KMS-11 (cell line): ENCODE measurements around the gene BASP1.

Source experiments
- H2AFZ ChIP-seq: fragments of 200-600 bp; sonication (generic); 2 replicates; pipeline ENCODE4 v1.6.1; 2016; ENCODE audit warnings: antibody characterized with exemption, mixed run types, low read depth
- H3K27ac ChIP-seq: fragments of 200-600 bp; sonication (generic); 2 replicates; pipeline ENCODE4 v1.6.1; 2016; ENCODE audit warnings: mild to moderate bottlenecking, mixed run types
- H3K27me3 ChIP-seq: fragments of 200-600 bp; sonication (generic); 2 replicates; pipeline ENCODE4 v1.6.1; 2017; ENCODE audit warnings: mild to moderate bottlenecking, low read depth, mixed run types, moderate library complexity; ENCODE audit not compliant: insufficient read depth
- H3K36me3 ChIP-seq: fragments of 200-600 bp; sonication (generic); 2 replicates; pipeline ENCODE4 v1.6.1; 2017; ENCODE audit warnings: mild to moderate bottlenecking, mixed run types; ENCODE audit not compliant: insufficient read depth
- H3K4me1 ChIP-seq: fragments of 200-600 bp; sonication (generic); 2 replicates; pipeline ENCODE4 v1.6.1; 2016; ENCODE audit warnings: mild to moderate bottlenecking, low read depth, mixed run types; ENCODE audit not compliant: poor library complexity, severe bottlenecking
- H3K4me2 ChIP-seq: fragments of 200-600 bp; sonication (generic); 2 replicates; pipeline ENCODE4 v1.7.0; 2016; ENCODE audit warnings: mild to moderate bottlenecking, mixed run types
- H3K4me3 ChIP-seq: fragments of 200-600 bp; sonication (generic); IDR thresholded peaks from 2 replicates; pipeline ENCODE4 v1.6.1; 2017; ENCODE audit warnings: low read depth, low read length, mixed read lengths; ENCODE audit not compliant: insufficient read depth
- H3K79me2 ChIP-seq: fragments of 200-600 bp; sonication (generic); 2 replicates; pipeline ENCODE4 v1.6.1; 2016; ENCODE audit warnings: low read depth, mixed run types; ENCODE audit not compliant: insufficient read depth
- H3K9ac ChIP-seq: fragments of 200-600 bp; sonication (generic); 2 replicates; pipeline ENCODE4 v1.6.1; 2016; ENCODE audit warnings: mild to moderate bottlenecking, mixed run types
- H4K20me1 ChIP-seq: fragments of 200-600 bp; sonication (generic); 2 replicates; pipeline ENCODE4 v1.6.1; 2016; ENCODE audit warnings: mild to moderate bottlenecking, mixed run types; ENCODE audit not compliant: insufficient read depth
- CTCF ChIP-seq: fragments of 200-600 bp; sonication (generic); conservative IDR thresholded peaks from 2 replicates; pipeline ENCODE4 v1.6.1; 2017; ENCODE audit warnings: low read depth, mild to moderate bottlenecking, antibody characterized with exemption, low read length, moderate library complexity, mixed read lengths

Gene BASP1

GRCh38 chr5:17277907-17278306 lies 60.5 kb downstream of the BASP1 start:
- no peaks in the 10 kb centered on the region for H4K20me1 ChIP-seq
- H2AFZ ChIP-seq = no peak overlapping the region
- TF ChIP-seq CTCF = no peak
- no peaks in the 10 kb centered on the region for H3K36me3 ChIP-seq
- H3K9ac ChIP-seq = no peak overlapping the region
- no peaks in the 10 kb centered on the region; the same call in 1 of the 2 replicates for H3K79me2 ChIP-seq
- H3K4me2 ChIP-seq = no peak overlapping the region
- no peak overlapping the region for H3K4me3 ChIP-seq
- no peak overlapping the region for H3K27ac ChIP-seq
- H3K27me3 ChIP-seq = no peaks in the 10 kb centered on the region
- peaks cover 21% of the 10 kb centered on the region for H3K4me1 ChIP-seq

- no peak for TF ChIP-seq CTCF
- no peak overlapping the region for H3K4me2 ChIP-seq
- H3K9ac ChIP-seq = no peak overlapping the region
- H2AFZ ChIP-seq = no peak overlapping the region
- H3K4me1 ChIP-seq = peaks cover 25% of the 10 kb centered on the region
- no peak overlapping the region for H3K27ac ChIP-seq
- H4K20me1 ChIP-seq = no peaks in the 10 kb centered on the region
- no peaks in the 10 kb centered on the region for H3K27me3 ChIP-seq
- no peak overlapping the region for H3K4me3 ChIP-seq
- no peaks in the 10 kb centered on the region for H3K79me2 ChIP-seq
- no peaks in the 10 kb centered on the region for H3K36me3 ChIP-seq
Measured at GRCh38 chr5:17278931-17279330, 61.5 kb downstream of the BASP1 start.

DNA sequence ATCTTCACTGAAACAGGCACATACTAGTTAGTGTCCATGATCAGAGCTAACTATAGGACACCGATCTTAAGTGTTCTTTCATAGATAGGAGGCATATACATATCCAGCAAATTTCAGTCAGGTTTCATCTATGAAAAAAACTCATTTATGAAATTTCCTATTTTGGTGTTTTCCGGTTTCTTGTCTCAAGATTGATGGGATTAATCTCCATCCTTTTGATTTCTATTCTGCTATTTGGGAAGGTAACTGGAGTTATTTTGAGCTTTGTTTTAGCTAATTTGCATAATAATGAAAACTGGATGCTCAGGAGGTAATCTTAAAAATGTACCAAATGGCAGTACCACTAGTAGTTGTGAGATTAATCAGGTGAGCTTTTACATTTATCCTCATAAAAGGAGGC lies 62.1 kb downstream of the BASP1 start:
- TF ChIP-seq CTCF = no peak
- Histone ChIP-seq H3K27ac (no peak overlapping the region), H3K4me2 (no peak overlapping the region)

GRCh38 chr5:17282283-17283120 lies 65.1 kb downstream of the BASP1 start:
- H3K27me3 ChIP-seq = no peaks in the 10 kb centered on the region
- H3K4me1 ChIP-seq = peaks cover 25% of the 10 kb centered on the region

More for the DNA sequence above, 62.1 kb downstream of the BASP1 start:
- H3K9ac ChIP-seq = no peak overlapping the region
- no peaks in the 10 kb centered on the region for H3K79me2 ChIP-seq
- H4K20me1 ChIP-seq = no peaks in the 10 kb centered on the region
- no peaks in the 10 kb centered on the region for H3K27me3 ChIP-seq
- peaks cover 25% of the 10 kb centered on the region for H3K4me1 ChIP-seq
- H3K36me3 ChIP-seq = no peaks in the 10 kb centered on the region
- H3K4me3 ChIP-seq = no peak overlapping the region
- H2AFZ ChIP-seq = no peak overlapping the region

More at GRCh38 chr5:17282283-17283120, 65.1 kb downstream of the BASP1 start:
- no peak for TF ChIP-seq CTCF
- Histone ChIP-seq H3K27ac (peak overlapping the region; percentile 56), H3K79me2 (no peaks in the 10 kb centered on the region), H3K4me3 (no peak overlapping the region), H3K36me3 (no peaks in the 10 kb centered on the region), H2AFZ (peak overlapping the region; percentile 74), H3K9ac (peak overlapping the region; percentile 20), H3K4me2 (peak overlapping the region; percentile 93), H4K20me1 (no peaks in the 10 kb centered on the region)
